Heart right ventricle (tissue), 16 donors: ENCODE data around the gene PPOX. TPM values are rescaled to one million over a fixed set of nuclear protein-coding genes. Genes with fewer than 3 reads are reported as not detected.

ENCODE experiments used
- ATAC-seq, 8 donors: fragments of 200-7000 bp; cut with Tn5 transposase; one replicate each; pipeline ENCODE4 v1.9.1; 2020; ENCODE audit warnings: mild to moderate bottlenecking in 8 of 8, moderate library complexity in 8 of 8, moderate number of reproducible peaks in 1 of 8
- DNase-seq, 2 donors: peaks; one replicate each; pipeline ENCODE4 v3.0.0-alpha.2; 2020
- H3K27ac ChIP-seq, 10 donors: fragments of 200-600 bp; sonication (generic) in 2 of 10; one replicate each; pipeline versions ENCODE4 v1.5.0 to v1.8.0; 2020 to 2022; ENCODE audit warnings: mild to moderate bottlenecking in 3 of 10
- H3K27me3 ChIP-seq, 7 donors: fragments of 200-600 bp; one replicate each; pipeline ENCODE4 v1.8.0; 2021 to 2022; ENCODE audit warnings: mild to moderate bottlenecking in 2 of 7
- H3K36me3 ChIP-seq, 9 donors: fragments of 200-600 bp; sonication (generic) in 1 of 9; one replicate each; pipeline versions ENCODE4 v1.5.0 to v1.8.0; 2020 to 2022; ENCODE audit warnings: mild to moderate bottlenecking in 2 of 9
- H3K4me1 ChIP-seq, 9 donors: fragments of 200-600 bp; sonication (generic) in 1 of 9; one replicate each; pipeline versions ENCODE4 v1.5.0 to v1.8.0; 2020 to 2022; ENCODE audit warnings: mild to moderate bottlenecking in 4 of 9
- H3K4me3 ChIP-seq, 10 donors: fragments of 200-600 bp; sonication (generic) in 2 of 10; one replicate each; pipeline versions ENCODE4 v1.5.0 to v1.8.0; 2020 to 2022; ENCODE audit warnings: mild to moderate bottlenecking in 7 of 10, moderate library complexity in 2 of 10
- H3K9me3 ChIP-seq, 11 donors: fragments of 200-600 bp in 10 of 11; sonication (generic) in 2 of 11; one replicate each; pipeline versions ENCODE4 v1.5.0 to v1.8.0; 2013 to 2022; ENCODE audit warnings: mild to moderate bottlenecking in 2 of 11, control low read depth in 1 of 11, moderate library complexity in 1 of 11
- WGBS, 2 donors: extraction: QIAGEN DNeasy Blood & Tissue Kit; methylation state at CpG; one replicate each; pipeline ENCODE4 v1.1.7; 2013; ENCODE audit warnings: inconsistent platforms in 1 of 2; 5-methylcytosine and 5-hydroxymethylcytosine counted together
- intact Hi-C, 10 donors: fragments of 100-400 bp; cut with DNase I; formaldehyde crosslinking; loops; one replicate each; pipeline versions ENCODE4 v1.11.1 to v1.14.2; 2022
- polyA plus RNA-seq, 2 donors: library from polyadenylated mRNA; stranded (reverse); fragments of 200-250 nt; gene quantifications; one replicate each; pipeline ENCODE4 v1.2.3, GENCODE V29; 2013
- total RNA-seq, 10 donors: library from RNA; stranded (reverse); fragmentation: NEBNext Ultra II Directional in 3 of 10; extraction: Animal tissue kit (Norgen Biotek cat#: 25700) in 3 of 10; gene quantifications; one replicate each; pipeline versions ENCODE4 v1.2.1 to v1.2.4, GENCODE V29; 2021 to 2023
- TF ChIP-seq, protein P1 (sequence below), 9 donors: fragments of 200-600 bp; sonication (generic) in 2 of 9; IDR thresholded peaks; one replicate each; pipeline versions ENCODE4 v1.5.0 to v1.8.0; 2021 to 2022; ENCODE audit warnings: antibody characterized with exemption in 9 of 9, mild to moderate bottlenecking in 5 of 9, moderate library complexity in 1 of 9
- donor health status: Arrhythmogenic right ventricular cardiomyopathy.
- donor health status: ischemic (EF 13 %, LVEDD 7.1; RV severe dilation, severe dysfunction).
- donor health status: healthy with polysubstance abuse.
- donor health status: DM: no; HTN: yes; CAD: no.
- donor health status: DM: no; HTN: no; CAD: no.
- donor health status: ischemic (EF 25% LVEDD 6.9; RV normal size, moderate dysfunction).
- donor health status: ischemic (EF 25% LVEDD 5.7; RV mildly dilated, moderate dysfunction).
- donor health status: healthy.
- donor health status: DM: yes; HTN: yes; CAD: no.
- donor health status: Ischemic cardiomyopathy.
- donor health status: ischemic (EF 35%, LVEDD 5.7; RV mildly dilated, moderate dysfunction).
- donor health status: nonischemic (EF 11% LVEDD 7.7; RV severe dilation, severe dysfunction).
- donor health status: DM: yes; HTN: yes; CAD: no.
- donor health status: PGD.
- donor health status: ischemic (EF 29% LVEDD 5.4; RV normal size, mild dysfunction).
- donor health status: nonischemic (EF 23%, LVEDD 6.1; RV moderate dilation, normal function).

The PPOX gene
- total and polyA plus RNA-seq, 12 donors = 8.5 to 58.5 (median 15.0) TPM

DNA sequence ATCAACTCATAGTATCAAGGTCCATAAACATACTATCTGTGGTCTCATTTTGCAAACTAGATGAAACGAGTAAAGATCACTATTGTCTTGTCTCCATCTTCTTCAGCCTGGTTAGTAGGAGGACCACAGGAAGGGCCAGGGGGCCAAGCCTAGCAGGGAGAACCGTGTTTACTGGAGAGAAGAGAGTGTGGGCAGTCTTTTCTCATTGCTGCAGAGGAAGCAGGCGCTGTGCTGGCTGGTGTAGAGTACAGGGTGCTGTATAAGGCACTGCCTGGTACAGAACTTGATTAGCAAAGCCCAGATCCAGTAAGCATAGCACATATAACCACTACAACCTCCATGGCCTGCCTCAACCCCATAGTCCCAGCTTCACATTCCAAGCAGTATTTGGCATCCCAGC, 21.1 kb downstream of the PPOX start:
- intact Hi-C loops = no loop called here
- DNase-seq = no peak

DNA sequence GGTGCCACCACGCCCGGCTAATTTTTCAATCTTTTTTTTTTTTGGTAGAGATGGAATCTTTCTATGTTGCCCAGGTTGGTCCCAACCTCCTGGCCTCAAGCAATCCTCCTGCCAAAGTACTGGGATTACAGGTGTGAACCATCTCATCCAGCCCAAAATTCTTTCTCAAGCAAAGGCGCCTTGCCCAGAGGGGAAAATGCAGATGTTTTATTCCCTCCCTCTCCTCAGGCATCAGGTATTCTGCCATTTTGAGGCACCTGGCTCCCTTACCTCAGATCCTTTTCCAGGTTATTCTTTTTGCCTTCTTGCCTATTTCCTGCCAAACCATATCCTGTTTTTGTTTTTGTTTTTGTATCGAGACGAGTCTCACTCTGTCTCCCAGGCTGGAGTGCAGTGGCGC, 22.2 kb downstream of the PPOX start:
- no peak overlapping the region for H3K4me3 ChIP-seq
- ATAC-seq (no peak), DNase-seq (no peak)
- H3K36me3 ChIP-seq = peaks cover 0 to 43% (median 0%) of the 10 kb centered on the region in 9 donors
- H3K4me1 ChIP-seq = peaks cover 8 to 78% (median 41%) of the 10 kb centered on the region in 9 donors
- TF ChIP-seq, protein P1, sequence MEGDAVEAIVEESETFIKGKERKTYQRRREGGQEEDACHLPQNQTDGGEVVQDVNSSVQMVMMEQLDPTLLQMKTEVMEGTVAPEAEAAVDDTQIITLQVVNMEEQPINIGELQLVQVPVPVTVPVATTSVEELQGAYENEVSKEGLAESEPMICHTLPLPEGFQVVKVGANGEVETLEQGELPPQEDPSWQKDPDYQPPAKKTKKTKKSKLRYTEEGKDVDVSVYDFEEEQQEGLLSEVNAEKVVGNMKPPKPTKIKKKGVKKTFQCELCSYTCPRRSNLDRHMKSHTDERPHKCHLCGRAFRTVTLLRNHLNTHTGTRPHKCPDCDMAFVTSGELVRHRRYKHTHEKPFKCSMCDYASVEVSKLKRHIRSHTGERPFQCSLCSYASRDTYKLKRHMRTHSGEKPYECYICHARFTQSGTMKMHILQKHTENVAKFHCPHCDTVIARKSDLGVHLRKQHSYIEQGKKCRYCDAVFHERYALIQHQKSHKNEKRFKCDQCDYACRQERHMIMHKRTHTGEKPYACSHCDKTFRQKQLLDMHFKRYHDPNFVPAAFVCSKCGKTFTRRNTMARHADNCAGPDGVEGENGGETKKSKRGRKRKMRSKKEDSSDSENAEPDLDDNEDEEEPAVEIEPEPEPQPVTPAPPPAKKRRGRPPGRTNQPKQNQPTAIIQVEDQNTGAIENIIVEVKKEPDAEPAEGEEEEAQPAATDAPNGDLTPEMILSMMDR (IDR thresholded peaks at IDR 0.05) = no peak
- no peaks in the 10 kb centered on the region for H3K27me3 ChIP-seq
- WGBS, 2 donors = 73 to 93% methylated on average over 6 of the region's 6 CpGs
- H3K9me3 ChIP-seq = no peaks in the 10 kb centered on the region
- intact Hi-C loops = no loop called here
- peak overlapping the region in 1 of 10 donors; percentile 29 for H3K27ac ChIP-seq

More for the DNA sequence above, 21.1 kb downstream of the PPOX start:
- ATAC-seq = peak in 1 of 8 donors; percentile 4
- TF ChIP-seq, protein P1 (IDR thresholded peaks at IDR 0.05) = no peak
- Histone ChIP-seq H3K4me3 (no peak overlapping the region), H3K9me3 (no peaks in the 10 kb centered on the region), H3K4me1 (peaks cover 8 to 78% (median 30%) of the 10 kb centered on the region in 9 donors), H3K36me3 (peaks cover 0 to 32% (median 0%) of the 10 kb centered on the region in 9 donors), H3K27me3 (no peaks in the 10 kb centered on the region), H3K27ac (peak overlapping the region in 2 of 10 donors; percentile 87 to 88)
- 76 to 77% methylated on average over 3 of the region's 3 CpGs for WGBS, 2 donors

DNA sequence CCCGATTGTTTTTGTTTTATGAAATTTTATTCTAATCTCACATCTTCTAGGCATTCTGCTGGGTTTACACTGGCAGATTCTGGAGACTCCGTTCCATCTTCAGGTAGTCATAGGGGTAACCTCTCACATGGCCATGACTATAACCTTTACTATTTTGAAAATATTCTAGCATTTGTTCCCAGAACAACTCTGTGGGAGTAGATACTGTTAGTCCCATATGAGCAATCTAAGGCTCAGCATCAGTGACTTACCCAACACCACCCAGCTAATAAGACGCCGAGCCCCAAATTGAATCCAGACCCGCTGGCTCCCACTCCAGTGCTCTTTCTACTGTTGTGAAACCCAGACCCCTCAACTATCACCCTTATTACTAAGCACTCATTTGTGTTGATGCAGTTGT, 22.8 kb downstream of the PPOX start:
- H3K9me3 ChIP-seq = no peaks in the 10 kb centered on the region
- H3K4me3 ChIP-seq = no peak overlapping the region
- peak overlapping the region in 1 of 10 donors; percentile 2 for H3K27ac ChIP-seq
- DNase-seq = no peak
- no peak for ATAC-seq
- peaks cover 0 to 50% (median 0%) of the 10 kb centered on the region in 9 donors for H3K36me3 ChIP-seq
- no peaks in the 10 kb centered on the region for H3K27me3 ChIP-seq
- 90 to 93% methylated on average over 5 of the region's 5 CpGs for WGBS, 2 donors
- intact Hi-C loops = no loop called here
- TF ChIP-seq, protein P1 (IDR thresholded peaks at IDR 0.05) = no peak
- H3K4me1 ChIP-seq = peaks cover 8 to 78% (median 47%) of the 10 kb centered on the region in 9 donors

DNA sequence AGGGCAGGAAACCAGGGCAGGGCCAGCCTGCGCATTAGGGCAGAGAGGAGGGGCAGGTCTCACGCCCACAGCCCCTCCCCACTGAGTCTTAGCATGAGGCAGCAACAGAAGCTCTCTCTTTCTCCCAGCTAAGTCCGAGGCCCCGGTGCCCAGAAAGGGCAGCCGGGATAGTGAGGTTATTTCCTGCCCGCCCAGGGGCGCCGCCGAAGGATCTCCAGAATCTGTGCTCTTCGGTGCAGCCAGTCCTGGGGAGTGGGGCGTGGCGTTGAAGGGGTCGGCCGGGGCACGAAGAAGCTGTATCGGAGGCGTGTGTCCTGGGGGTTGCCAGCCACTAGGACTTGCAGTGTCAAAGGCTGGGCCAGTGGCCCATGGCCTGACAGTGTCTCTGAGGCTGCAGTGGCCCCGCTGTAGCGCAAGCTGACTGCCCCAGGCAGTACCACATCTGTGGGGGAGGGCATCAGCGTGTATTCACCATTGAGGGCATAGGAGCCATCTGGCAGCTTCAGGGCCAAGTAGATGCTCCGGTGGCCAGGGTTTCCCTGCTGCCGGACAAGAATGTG, 24.8 kb downstream of the PPOX start:
- intact Hi-C loops = loop anchor here in 6 of 10 donors (5.0 to 10.0 kb wide), 3 partner anchors 36 to 196 kb away; partner anchors contain the start of gene TOMM40L (in 1 of the 6)
- Histone ChIP-seq H3K27ac (peak overlapping the region in 1 of 10 donors; percentile 37), H3K4me1 (peaks cover 1 to 77% (median 44%) of the 10 kb centered on the region in 9 donors), H3K4me3 (no peak overlapping the region), H3K27me3 (no peaks in the 10 kb centered on the region), H3K9me3 (no peaks in the 10 kb centered on the region), H3K36me3 (peaks cover 0 to 67% (median 0%) of the 10 kb centered on the region in 9 donors)
- WGBS, 2 donors = 65 to 72% methylated on average over 22 of the region's 22 CpGs
- no peak for ATAC-seq
- no peak for DNase-seq
- TF ChIP-seq, protein P1 (IDR thresholded peaks at IDR 0.05) = no peak
